Esophagus muscularis mucosa (tissue), 4 donors: Measurements from ENCODE around the gene BCL2L14. TPM values are rescaled to one million over a fixed set of nuclear protein-coding genes. Genes with fewer than 3 reads are reported as not detected.

ENCODE experiments used
- DNase-seq: peaks from one replicate; pipeline ENCODE4 v3.0.0-alpha.2; 2017; ENCODE audit errors: extremely low spot score
- H3K27ac ChIP-seq, 4 donors: fragments of 200-600 bp; sonication (generic); replicated peaks in 1 of 4; 1 replicate in 3 of 4; 2 replicates in 1 of 4; pipeline ENCODE4 v1.5.1; 2016 to 2019; ENCODE audit warnings: mild to moderate bottlenecking in 1 of 4
- H3K27me3 ChIP-seq, 4 donors: fragments of 200-600 bp; sonication (generic); one replicate each; pipeline versions ENCODE4 v1.5.1 to v1.6.0; 2016 to 2019
- H3K36me3 ChIP-seq, 4 donors: fragments of 200-600 bp; sonication (generic); one replicate each; pipeline ENCODE4 v1.5.1; 2016 to 2019
- H3K4me1 ChIP-seq, 4 donors: fragments of 200-600 bp; sonication (generic); one replicate each; pipeline ENCODE4 v1.5.1; 2016 to 2019
- H3K4me3 ChIP-seq, 4 donors: fragments of 200-600 bp; sonication (generic); 1 replicate in 2 of 4; 2 replicates in 2 of 4; pipeline ENCODE4 v1.5.1; 2016 to 2019; ENCODE audit warnings: mild to moderate bottlenecking in 4 of 4, moderate library complexity in 1 of 4
- H3K9me3 ChIP-seq, 4 donors: fragments of 200-600 bp; sonication (generic); 1 replicate in 3 of 4; 2 replicates in 1 of 4; pipeline ENCODE4 v1.5.1; 2016 to 2019
- EP300 ChIP-seq: sonication (generic); formaldehyde crosslinking; IDR thresholded peaks from one replicate; pipeline ENCODE4 v1.6.1; 2017; ENCODE audit warnings: antibody characterized with exemption
- POLR2A ChIP-seq: fragments of 450-650 bp; IDR thresholded peaks from one replicate; pipeline ENCODE4 v1.6.1; 2017; ENCODE audit warnings: antibody characterized with exemption, moderate library complexity, mild to moderate bottlenecking, low read depth
- POLR2AphosphoS5 ChIP-seq, 2 donors: sonication (generic); formaldehyde crosslinking; IDR thresholded peaks; one replicate each; pipeline ENCODE4 v1.6.1; 2017; ENCODE audit warnings: antibody characterized with exemption in 2 of 2
- WGBS: methylation state at CpG from one replicate; pipeline ENCODE4 v1.1.5; 2018; 5-methylcytosine and 5-hydroxymethylcytosine counted together
- intact Hi-C: fragments of 100-400 bp; cut with DNase I; formaldehyde crosslinking; loops from one replicate; pipeline ENCODE4 v1.15.1; 2023
- total RNA-seq, 4 donors: library from RNA; depleted of rRNA; stranded (reverse); fragments of >200 nt; gene quantifications; one replicate each; pipeline versions ENCODE4 v1.1.0 to v1.2.1, GENCODE V29; 2016
- TF ChIP-seq, protein P1 (sequence below), 3 experiments: fragments of 200-600 bp in 2 of 3; fragments of 450-650 bp in 1 of 3; sonication (generic) in 2 of 3; IDR thresholded peaks; one replicate each; pipeline ENCODE4 v1.5.1; 2017 to 2019; ENCODE audit warnings: antibody characterized with exemption in 3 of 3, mild to moderate bottlenecking in 2 of 3, moderate library complexity in 1 of 3

BCL2L14 gene
- total RNA-seq, 4 donors from 2014 or later, result not detected

DNA sequence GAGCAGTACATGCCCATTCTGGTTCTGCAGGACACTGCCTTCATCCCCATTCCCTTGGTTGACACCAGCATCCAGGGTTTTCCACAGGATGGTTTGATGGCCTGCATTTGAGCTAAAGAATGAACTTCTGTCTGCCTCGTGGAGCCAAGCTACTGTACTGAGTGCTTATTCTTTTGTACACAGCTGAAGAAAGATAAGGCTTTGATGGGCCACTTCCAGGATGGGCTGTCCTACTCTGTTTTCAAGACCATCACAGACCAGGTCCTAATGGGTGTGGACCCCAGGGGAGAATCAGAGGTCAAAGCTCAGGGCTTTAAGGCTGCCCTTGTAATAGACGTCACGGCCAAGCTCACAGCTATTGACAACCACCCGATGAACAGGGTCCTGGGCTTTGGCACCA, 23.7 kb downstream of the BCL2L14 start:
- Histone ChIP-seq H3K27me3 (no peaks in the 10 kb centered on the region), H3K36me3 (peaks cover 0 to 8% (median 0%) of the 10 kb centered on the region in 4 donors), H3K4me3 (no peak overlapping the region), H3K9me3 (no peaks in the 10 kb centered on the region), H3K27ac (no peak overlapping the region), H3K4me1 (peaks cover 0 to 7% (median 0%) of the 10 kb centered on the region in 4 donors)
- intact Hi-C loops, result no loop called here
- TF ChIP-seq POLR2AphosphoS5 (IDR thresholded peaks at IDR 0.05) (no peak), EP300 (no peak), POLR2A (no peak)
- TF ChIP-seq, protein P1, sequence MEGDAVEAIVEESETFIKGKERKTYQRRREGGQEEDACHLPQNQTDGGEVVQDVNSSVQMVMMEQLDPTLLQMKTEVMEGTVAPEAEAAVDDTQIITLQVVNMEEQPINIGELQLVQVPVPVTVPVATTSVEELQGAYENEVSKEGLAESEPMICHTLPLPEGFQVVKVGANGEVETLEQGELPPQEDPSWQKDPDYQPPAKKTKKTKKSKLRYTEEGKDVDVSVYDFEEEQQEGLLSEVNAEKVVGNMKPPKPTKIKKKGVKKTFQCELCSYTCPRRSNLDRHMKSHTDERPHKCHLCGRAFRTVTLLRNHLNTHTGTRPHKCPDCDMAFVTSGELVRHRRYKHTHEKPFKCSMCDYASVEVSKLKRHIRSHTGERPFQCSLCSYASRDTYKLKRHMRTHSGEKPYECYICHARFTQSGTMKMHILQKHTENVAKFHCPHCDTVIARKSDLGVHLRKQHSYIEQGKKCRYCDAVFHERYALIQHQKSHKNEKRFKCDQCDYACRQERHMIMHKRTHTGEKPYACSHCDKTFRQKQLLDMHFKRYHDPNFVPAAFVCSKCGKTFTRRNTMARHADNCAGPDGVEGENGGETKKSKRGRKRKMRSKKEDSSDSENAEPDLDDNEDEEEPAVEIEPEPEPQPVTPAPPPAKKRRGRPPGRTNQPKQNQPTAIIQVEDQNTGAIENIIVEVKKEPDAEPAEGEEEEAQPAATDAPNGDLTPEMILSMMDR (IDR thresholded peaks at IDR 0.05), result no peak
- WGBS, result 84% methylated on average over 4 of the region's 4 CpGs
- DNase-seq, result no peak

DNA sequence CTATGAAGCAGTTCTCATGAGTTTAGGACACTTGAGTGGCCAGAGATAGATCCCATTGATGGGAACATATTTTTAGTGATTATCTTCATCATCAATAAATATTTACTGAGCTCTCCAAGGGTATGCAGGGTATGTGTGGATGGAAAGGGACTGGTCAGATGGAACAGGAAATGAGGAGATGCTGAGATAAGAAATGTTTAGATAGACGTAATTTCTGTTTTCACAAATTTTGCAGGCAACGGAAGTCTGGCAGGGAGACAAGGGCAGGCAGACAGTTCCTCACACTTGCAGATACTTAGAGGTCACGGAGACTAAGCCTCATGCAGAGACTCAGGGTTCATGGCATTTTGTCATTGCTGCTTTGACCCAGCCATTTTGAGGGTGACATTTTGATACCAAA, 24.3 kb downstream of the BCL2L14 start:
- Histone ChIP-seq H3K27me3 (no peaks in the 10 kb centered on the region), H3K36me3 (peaks cover 0 to 8% (median 0%) of the 10 kb centered on the region in 4 donors), H3K9me3 (no peaks in the 10 kb centered on the region), H3K27ac (no peak overlapping the region), H3K4me1 (peaks cover 0 to 7% (median 0%) of the 10 kb centered on the region in 4 donors), H3K4me3 (no peak overlapping the region)
- intact Hi-C loops, result no loop called here
- no peak for TF ChIP-seq EP300
- TF ChIP-seq, protein P1 (IDR thresholded peaks at IDR 0.05), result no peak
- no peak for TF ChIP-seq POLR2A
- no peak for TF ChIP-seq POLR2AphosphoS5 (IDR thresholded peaks at IDR 0.05)
- DNase-seq, result no peak
- 81% methylated on average over 3 of the region's 3 CpGs for WGBS

DNA sequence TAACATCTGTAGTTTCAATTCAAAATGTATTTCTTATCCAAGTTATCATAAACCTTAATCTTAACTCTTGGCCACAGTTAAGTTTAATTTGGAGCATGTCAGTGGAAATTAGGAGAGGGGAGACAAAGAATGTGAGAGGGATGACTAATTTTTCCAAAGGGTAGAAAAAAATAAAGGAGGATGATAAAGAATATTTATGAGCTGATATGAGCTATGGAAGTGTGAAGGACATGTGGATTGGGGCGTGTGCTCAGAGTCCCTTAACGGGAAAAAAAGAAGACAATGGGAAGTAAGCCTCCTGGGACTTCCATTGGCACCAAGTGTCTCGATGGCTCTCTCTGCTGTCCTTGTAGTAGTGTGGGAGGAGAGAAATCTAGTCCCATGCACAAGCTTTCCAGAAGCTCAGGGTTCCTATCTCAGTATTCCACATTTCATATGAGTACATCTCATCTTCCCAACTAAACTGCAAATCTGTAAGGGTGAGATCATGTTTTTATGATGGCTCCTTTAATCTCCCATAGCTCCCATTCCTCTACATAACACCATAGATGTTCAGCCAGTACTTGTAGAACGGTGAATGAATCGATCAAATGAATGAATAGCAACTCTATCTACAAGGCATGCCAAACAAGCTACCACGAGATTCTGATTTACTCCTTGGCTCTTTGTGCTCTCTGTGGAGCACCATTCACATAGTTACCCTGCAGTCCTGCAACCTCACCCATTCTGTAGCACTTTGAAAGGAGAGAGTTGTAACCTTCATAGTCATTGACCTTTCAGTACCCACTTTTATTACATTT, 27.4 kb downstream of the BCL2L14 start:
- Histone ChIP-seq H3K27ac (no peak overlapping the region), H3K27me3 (no peaks in the 10 kb centered on the region), H3K36me3 (peaks cover 0 to 8% (median 0%) of the 10 kb centered on the region in 4 donors), H3K4me3 (no peak overlapping the region), H3K9me3 (no peaks in the 10 kb centered on the region), H3K4me1 (no peaks in the 10 kb centered on the region)
- no peak for DNase-seq
- intact Hi-C loops, result no loop called here
- WGBS, result 85% methylated on average over 6 of the region's 6 CpGs
- TF ChIP-seq POLR2A (no peak), POLR2AphosphoS5 (IDR thresholded peaks at IDR 0.05) (no peak), EP300 (no peak)
- TF ChIP-seq, protein P1 (IDR thresholded peaks at IDR 0.05), result no peak

DNA sequence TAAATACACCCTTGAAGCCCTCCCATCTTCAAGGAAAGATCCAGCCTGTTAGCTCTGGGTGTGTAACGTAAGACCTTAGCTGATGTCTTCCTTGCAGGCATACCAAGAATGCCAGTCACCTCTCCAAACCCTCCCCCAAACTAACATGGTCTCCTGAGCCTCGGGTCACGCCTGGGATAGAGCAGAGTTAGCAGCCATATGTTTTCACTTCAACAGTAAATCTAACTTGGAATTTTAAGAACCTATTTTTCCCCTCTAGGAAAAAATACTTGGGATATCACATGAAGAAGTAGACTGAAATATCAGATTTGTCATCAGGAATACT, 27.9 kb downstream of the BCL2L14 start:
- intact Hi-C loops, result no loop called here
- Histone ChIP-seq H3K27me3 (no peaks in the 10 kb centered on the region), H3K4me1 (no peaks in the 10 kb centered on the region), H3K27ac (no peak overlapping the region), H3K36me3 (peaks cover 0 to 8% (median 0%) of the 10 kb centered on the region in 4 donors), H3K4me3 (no peak overlapping the region), H3K9me3 (no peaks in the 10 kb centered on the region)
- TF ChIP-seq POLR2AphosphoS5 (IDR thresholded peaks at IDR 0.05), result no peak
- TF ChIP-seq EP300, result no peak
- TF ChIP-seq, protein P1 (IDR thresholded peaks at IDR 0.05), result no peak
- DNase-seq, result no peak
- 83% methylated on average over 3 of the region's 3 CpGs for WGBS

DNA sequence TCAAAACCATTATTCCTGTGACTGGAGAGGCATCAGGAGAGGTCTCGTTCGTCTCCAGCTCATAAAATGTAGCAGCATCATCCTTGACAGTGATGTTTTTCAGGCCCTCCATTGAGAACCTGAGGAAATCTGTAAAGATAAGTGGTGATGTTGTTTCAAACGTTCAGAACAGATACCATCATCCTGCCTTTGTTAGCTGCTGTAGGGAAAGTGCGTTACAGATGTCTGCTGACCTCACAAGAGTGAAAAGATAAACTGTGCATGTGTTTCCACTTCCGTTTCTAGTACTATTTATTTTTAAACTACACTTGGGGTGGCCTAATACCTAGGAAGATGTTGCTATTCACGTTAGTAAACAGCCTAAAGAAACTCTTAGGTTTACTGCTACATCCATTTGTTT, 28.4 kb downstream of the BCL2L14 start:
- 51% methylated on average over 6 of the region's 6 CpGs for WGBS
- H3K36me3 ChIP-seq, result peaks cover 0 to 8% (median 0%) of the 10 kb centered on the region in 4 donors
- H3K27me3 ChIP-seq, result no peaks in the 10 kb centered on the region
- intact Hi-C loops, result no loop called here
- H3K9me3 ChIP-seq, result no peaks in the 10 kb centered on the region
- TF ChIP-seq EP300 (no peak), POLR2AphosphoS5 (IDR thresholded peaks at IDR 0.05) (no peak)
- no peak overlapping the region for H3K27ac ChIP-seq
- no peaks in the 10 kb centered on the region for H3K4me1 ChIP-seq
- H3K4me3 ChIP-seq, result no peak overlapping the region
- no peak for DNase-seq
